DND-41 (cell line): ENCODE results near the gene HDLBP.
"Not testable (repeated sequence)": the region's sequence is repeated elsewhere in the genome, so short reads cannot be mapped to it uniquely, and the experiment has no call there.

Experiments
- ATAC-seq: fragments of 200-7000 bp; cut with Tn5 transposase; 3 replicates; pipeline ENCODE4 v1.9.1; 2021; ENCODE audit warnings: low read depth; ENCODE audit not compliant: insufficient read depth
- DNase-seq: peaks from one replicate; pipeline ENCODE4 v3.0.0-alpha.2; 2020
- H2AFZ ChIP-seq: 2 replicates; pipeline ENCODE4 v1.6.0; 2012; ENCODE audit warnings: low read depth, low read length
- H3K27ac ChIP-seq: 2 replicates; pipeline ENCODE4 v1.5.1; 2012; ENCODE audit warnings: low read length, inconsistent platforms
- H3K27me3 ChIP-seq: fragments of 200-600 bp; sonication (generic); 2 replicates; pipeline ENCODE4 v1.6.0; 2012; ENCODE audit warnings: low read length, mild to moderate bottlenecking, inconsistent platforms; ENCODE audit not compliant: insufficient read depth, poor library complexity
- H3K36me3 ChIP-seq: 2 replicates; pipeline ENCODE4 v1.5.1; 2012; ENCODE audit warnings: low read length, inconsistent platforms; ENCODE audit not compliant: insufficient read depth
- H3K4me1 ChIP-seq: 2 replicates; pipeline ENCODE4 v1.5.1; 2012; ENCODE audit warnings: mild to moderate bottlenecking, low read length; ENCODE audit not compliant: insufficient read depth
- H3K4me2 ChIP-seq: 2 replicates; pipeline ENCODE4 v1.6.0; 2012; ENCODE audit warnings: mild to moderate bottlenecking, moderate library complexity, low read length, inconsistent platforms; ENCODE audit not compliant: insufficient read depth
- H3K4me3 ChIP-seq, 2 experiments: fragments of 200-600 bp in 1 of 2; shearing (Covaris generic) in 1 of 2; 2 replicates each; pipeline ENCODE4 v1.5.1; 2012 to 2016; ENCODE audit warnings: inconsistent platforms in 2 of 2, low read length in 2 of 2, mild to moderate bottlenecking in 2 of 2, low read depth in 1 of 2, moderate library complexity in 1 of 2
- H3K79me2 ChIP-seq: 2 replicates; pipeline ENCODE4 v1.6.0; 2012; ENCODE audit warnings: low read length, inconsistent platforms; ENCODE audit not compliant: insufficient read depth
- H3K9ac ChIP-seq: 2 replicates; pipeline ENCODE4 v1.6.0; 2012; ENCODE audit warnings: low read depth, mild to moderate bottlenecking, inconsistent platforms, low read length, moderate library complexity
- H3K9me3 ChIP-seq: 2 replicates; pipeline ENCODE4 v1.5.1; 2012; ENCODE audit warnings: low read length, moderate library complexity, mild to moderate bottlenecking, inconsistent platforms; ENCODE audit not compliant: insufficient read depth, severe bottlenecking
- H4K20me1 ChIP-seq: 2 replicates; pipeline ENCODE4 v1.6.0; 2012; ENCODE audit warnings: low read length; ENCODE audit not compliant: insufficient read depth
- CTCF ChIP-seq: IDR thresholded peaks from 2 replicates; pipeline ENCODE4 v1.5.1; 2012; ENCODE audit warnings: borderline replicate concordance, low read length, moderate library complexity, mild to moderate bottlenecking; ENCODE audit not compliant: poor library complexity, severe bottlenecking; ENCODE audit errors: extremely low read depth
- EZH2 ChIP-seq: IDR thresholded peaks from 3 replicates; pipeline ENCODE4 v1.6.1; 2012; ENCODE audit warnings: borderline replicate concordance, low read depth, mild to moderate bottlenecking, moderate library complexity, low read length, inconsistent platforms; ENCODE audit not compliant: severe bottlenecking

The HDLBP gene

GRCh38 chr2:241282555-241282954 lies 32.9 kb downstream of the HDLBP start:
- no peak overlapping the region for H2AFZ ChIP-seq
- H3K4me1 ChIP-seq = peaks cover 15% of the 10 kb centered on the region
- H3K27ac ChIP-seq = no peak overlapping the region
- H3K27me3 ChIP-seq = no peaks in the 10 kb centered on the region
- H3K79me2 ChIP-seq = peaks cover 98% of the 10 kb centered on the region
- H4K20me1 ChIP-seq = peaks cover 58% of the 10 kb centered on the region; the same call in 1 of the 2 replicates
- H3K4me3 ChIP-seq = no peak overlapping the region
- DNase-seq (no peak), ATAC-seq (no peak)
- no peak overlapping the region for H3K4me2 ChIP-seq
- no peak overlapping the region for H3K9ac ChIP-seq
- no peaks in the 10 kb centered on the region for H3K9me3 ChIP-seq
- 0 out of 2 replicates have a peak, but pooled peaks cover 10% of the 10 kb centered on the region for H3K36me3 ChIP-seq
- TF ChIP-seq EZH2 = no peak
- TF ChIP-seq CTCF = no peak

GRCh38 chr2:241280291-241280690 lies 35.2 kb downstream of the HDLBP start:
- H3K27me3 ChIP-seq = no peaks in the 10 kb centered on the region
- peaks cover 97% of the 10 kb centered on the region for H3K79me2 ChIP-seq
- H2AFZ ChIP-seq = no peak overlapping the region
- TF ChIP-seq EZH2 (no peak), CTCF (no peak)
- peaks cover 41% of the 10 kb centered on the region; the same call in 1 of the 2 replicates for H4K20me1 ChIP-seq
- H3K4me2 ChIP-seq = no peak overlapping the region
- ATAC-seq = no peak
- H3K4me3 ChIP-seq = no peak overlapping the region
- DNase-seq = no peak
- H3K9ac ChIP-seq = no peak overlapping the region
- H3K9me3 ChIP-seq = no peaks in the 10 kb centered on the region
- H3K4me1 ChIP-seq = peaks cover 15% of the 10 kb centered on the region
- H3K27ac ChIP-seq = no peak overlapping the region
- 0 out of 2 replicates have a peak, but pooled peaks cover 6% of the 10 kb centered on the region for H3K36me3 ChIP-seq

GRCh38 chr2:241279828-241280227 lies 35.6 kb downstream of the HDLBP start:
- H3K27me3 ChIP-seq = no peaks in the 10 kb centered on the region
- peak; percentile 47; the same call in 2 of the 3 replicates for ATAC-seq
- DNase-seq = peak; percentile 9
- no peaks in the 10 kb centered on the region for H3K9me3 ChIP-seq
- H3K36me3 ChIP-seq = 0 out of 2 replicates have a peak, but pooled peaks cover 4% of the 10 kb centered on the region
- H3K79me2 ChIP-seq = peaks cover 97% of the 10 kb centered on the region
- H3K4me1 ChIP-seq = peaks cover 15% of the 10 kb centered on the region
- H3K4me3 ChIP-seq = no peak overlapping the region
- H3K9ac ChIP-seq = no peak overlapping the region
- H2AFZ ChIP-seq = no peak overlapping the region
- H3K4me2 ChIP-seq = no peak overlapping the region
- peaks cover 41% of the 10 kb centered on the region; the same call in 1 of the 2 replicates for H4K20me1 ChIP-seq
- TF ChIP-seq EZH2 (no peak), CTCF (no peak)
- peak overlapping the region; percentile 50 for H3K27ac ChIP-seq

- Histone ChIP-seq H4K20me1 (peaks cover 41% of the 10 kb centered on the region), H3K27me3 (no peaks in the 10 kb centered on the region), H3K9ac (no peak overlapping the region; the same call in 1 of the 2 replicates), H3K4me2 (no peak overlapping the region), H2AFZ (no peak overlapping the region), H3K4me3 (no peak overlapping the region), H3K9me3 (no peaks in the 10 kb centered on the region), H3K79me2 (peaks cover 97% of the 10 kb centered on the region), H3K27ac (peak overlapping the region; percentile 50), H3K36me3 (peaks cover 3% of the 10 kb centered on the region; the same call in 1 of the 2 replicates), H3K4me1 (peaks cover 15% of the 10 kb centered on the region)
- ATAC-seq = peak; percentile 99
- no peak for TF ChIP-seq CTCF
- TF ChIP-seq EZH2 = no peak
- peak; percentile 71 for DNase-seq
Observed at GRCh38 chr2:241279413-241279812, 36.1 kb downstream of the HDLBP start.

- not testable (repeated sequence) for H3K9ac ChIP-seq, H3K4me2 ChIP-seq, H2AFZ ChIP-seq, H3K4me3 ChIP-seq, H3K27ac ChIP-seq, H3K36me3 ChIP-seq, ATAC-seq, H3K9me3 ChIP-seq, DNase-seq, H3K27me3 ChIP-seq
- H4K20me1 ChIP-seq = peaks cover 46% of the 10 kb centered on the region
- H3K79me2 ChIP-seq = peaks cover 99% of the 10 kb centered on the region
- peaks cover 15% of the 10 kb centered on the region for H3K4me1 ChIP-seq
Observed at GRCh38 chr2:241278306-241278705, 37.2 kb downstream of the HDLBP start.
